Activated CD4-positive, CD25-positive, alpha-beta regulatory T cell treated with anti-CD3 and anti-CD28 coated beads, Interleukin-2, amount 50 U/mL, for 16 hours (primary cell): ENCODE results near the gene MRPS10.
"Not testable (repeated sequence)": the region's sequence is repeated elsewhere in the genome, so short reads cannot be mapped to it uniquely, and the experiment has no call there.

Experiments used
- DNase-seq: peaks from one replicate; pipeline ENCODE4 v3.0.0-alpha.2; 2020; ENCODE audit warnings: low read depth, low spot score

MRPS10 gene

DNA sequence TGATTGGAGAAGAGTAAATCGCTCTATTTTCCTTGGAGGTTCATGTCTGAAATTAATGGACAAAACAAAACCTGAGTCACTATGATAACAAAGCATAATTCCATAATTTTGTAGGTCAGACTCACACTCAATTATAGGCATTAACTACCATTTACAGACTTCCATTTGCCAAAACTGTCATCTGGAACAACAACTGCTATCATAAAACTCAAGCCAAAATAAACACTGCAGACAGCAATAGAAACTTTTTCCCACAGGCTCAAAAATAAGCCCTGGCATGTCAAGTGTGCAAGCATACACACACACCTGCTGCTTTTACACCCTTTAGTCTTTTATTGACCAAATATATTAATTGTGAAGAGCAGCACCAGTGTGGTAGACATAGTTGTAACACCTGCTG, 7.1 kb downstream of the MRPS10 start:
- DNase-seq: no peak

DNA sequence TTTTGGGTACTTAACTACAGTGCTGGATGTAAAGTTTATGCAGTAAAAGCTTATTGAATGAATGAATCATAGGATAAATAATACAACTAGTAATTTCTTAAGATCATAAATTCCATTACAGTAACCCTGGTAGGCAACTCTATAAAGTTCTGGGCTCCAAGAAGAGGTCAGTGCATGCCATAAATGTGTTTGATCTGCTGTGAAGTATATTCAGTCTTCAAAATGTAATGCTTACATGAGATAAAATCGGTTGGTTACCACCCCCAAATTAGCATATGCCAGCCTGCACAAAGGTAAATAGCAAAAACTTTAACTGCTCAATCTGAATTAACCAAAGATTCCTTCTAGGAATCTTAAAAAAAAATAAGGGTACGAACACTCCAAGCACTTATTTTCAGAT, 10.1 kb downstream of the MRPS10 start:
- not testable (repeated sequence) for DNase-seq

DNA sequence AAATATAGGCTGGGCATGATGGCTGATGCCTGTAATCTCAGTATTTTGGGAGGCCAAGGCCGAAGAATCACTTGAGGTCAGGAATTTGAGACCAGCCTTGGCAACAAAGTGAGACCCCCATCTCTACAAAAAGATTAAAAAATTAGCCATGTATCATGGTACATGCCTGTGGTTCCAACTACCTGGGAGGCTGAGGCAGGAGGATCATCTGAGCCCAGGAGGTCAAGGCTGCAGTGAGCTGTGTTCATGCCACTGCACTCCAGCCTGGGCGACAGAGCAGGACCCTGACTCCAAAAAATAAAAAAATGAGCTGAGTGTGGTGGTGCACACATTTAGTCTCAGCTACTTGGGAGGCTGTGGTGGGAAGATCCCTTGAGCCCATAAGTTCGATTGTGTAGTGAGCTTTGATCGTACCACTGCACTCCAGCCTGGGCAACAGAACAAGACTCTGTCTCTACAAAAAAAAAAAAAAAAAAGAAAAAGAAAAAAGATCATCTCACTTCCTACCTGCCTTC, 12.8 kb downstream of the MRPS10 start:
- DNase-seq: no peak

DNA sequence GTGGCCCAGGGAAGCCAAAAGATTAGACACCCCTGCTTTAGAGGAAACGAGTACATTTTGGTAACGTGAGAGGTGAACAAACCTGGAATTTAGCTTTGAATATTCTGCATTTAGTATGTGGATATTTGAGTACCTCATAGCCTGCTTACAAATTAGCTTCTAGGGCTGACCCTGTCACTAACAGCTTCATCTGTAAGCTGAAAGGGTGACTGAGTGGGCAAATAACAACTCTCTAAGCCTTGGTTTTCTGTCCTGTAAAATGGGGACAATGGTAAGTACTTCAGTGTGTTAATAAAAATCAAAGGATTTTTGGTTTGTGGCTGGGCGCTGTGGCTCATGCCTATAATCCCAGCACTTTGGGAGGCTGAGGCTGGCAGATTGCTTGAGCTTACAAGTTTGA, 14.5 kb downstream of the MRPS10 start:
- no peak for DNase-seq

DNA sequence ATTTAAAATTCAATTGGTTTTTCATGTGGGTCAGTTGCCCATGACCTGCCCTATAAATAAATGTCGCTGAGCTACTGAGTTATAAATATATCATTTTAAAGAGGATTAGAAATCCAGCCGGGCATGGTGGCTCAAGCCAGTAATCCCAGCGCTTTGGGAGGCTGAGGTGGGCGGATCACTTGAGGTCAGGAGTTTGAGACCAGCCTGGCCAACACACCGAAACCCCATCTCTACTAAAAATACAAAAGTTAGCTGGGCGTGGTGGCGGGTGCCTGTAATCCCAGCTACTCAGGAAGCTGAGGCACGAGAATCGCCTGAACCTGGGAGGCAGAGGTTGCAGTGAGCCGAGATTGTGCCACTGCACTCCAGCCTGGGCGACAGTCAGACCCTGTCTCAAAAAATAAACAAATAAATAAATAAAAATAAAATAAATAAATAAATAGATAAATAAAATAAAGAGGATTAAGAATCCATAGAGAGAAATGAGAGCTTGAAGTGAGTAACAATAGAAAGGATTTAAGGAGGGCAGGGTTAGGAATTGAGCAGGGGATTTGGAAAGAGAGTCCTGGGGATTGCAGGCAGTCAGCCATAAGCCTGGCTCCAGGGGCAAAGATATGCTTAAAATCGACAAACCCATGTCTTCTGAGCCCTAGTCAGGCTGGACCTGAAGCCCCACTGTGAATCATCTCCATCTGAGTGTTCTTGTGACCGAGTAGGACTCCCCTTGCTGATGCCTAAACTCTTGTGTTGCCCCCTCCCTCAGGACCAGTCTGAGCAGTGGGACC, 15.3 kb downstream of the MRPS10 start:
- DNase-seq: not testable (repeated sequence)

DNA sequence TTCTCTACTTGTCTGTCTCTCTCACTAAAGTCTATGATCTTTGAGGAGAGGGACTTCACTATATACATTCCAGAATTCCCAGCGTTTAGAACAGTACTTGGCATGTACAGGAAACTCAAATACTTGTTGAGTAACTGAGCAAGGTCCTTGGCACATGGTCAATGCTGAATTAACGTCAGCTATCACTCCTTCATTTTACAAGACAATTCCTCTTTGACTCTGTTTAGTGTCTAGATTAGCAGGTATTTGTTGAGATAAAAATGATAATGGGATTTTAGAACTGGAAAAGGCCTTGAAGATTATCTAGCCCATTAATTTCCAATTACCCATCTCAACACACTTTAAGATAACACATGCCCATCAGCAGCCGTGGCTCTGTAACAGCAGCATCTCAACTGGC, 16.3 kb downstream of the MRPS10 start:
- no peak for DNase-seq

DNA sequence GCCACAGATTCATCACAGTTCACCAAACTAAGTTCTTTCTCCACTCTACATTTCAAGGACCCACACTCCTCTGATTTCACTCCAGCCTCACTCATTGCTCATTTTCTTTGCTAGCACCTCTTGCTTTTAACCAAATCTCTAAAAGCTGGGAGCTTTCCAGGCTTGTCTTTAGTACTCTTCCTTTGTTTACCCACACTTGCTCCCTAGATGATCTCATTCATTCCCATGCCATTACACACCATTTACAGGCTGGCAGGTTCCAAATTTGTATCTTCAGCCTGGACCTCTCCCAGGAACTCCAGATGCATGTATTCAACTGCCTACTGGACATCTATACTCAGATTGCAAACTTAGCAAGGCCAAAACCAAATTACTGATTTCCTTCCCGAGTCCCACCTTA, 17.6 kb downstream of the MRPS10 start:
- DNase-seq: no peak

DNA sequence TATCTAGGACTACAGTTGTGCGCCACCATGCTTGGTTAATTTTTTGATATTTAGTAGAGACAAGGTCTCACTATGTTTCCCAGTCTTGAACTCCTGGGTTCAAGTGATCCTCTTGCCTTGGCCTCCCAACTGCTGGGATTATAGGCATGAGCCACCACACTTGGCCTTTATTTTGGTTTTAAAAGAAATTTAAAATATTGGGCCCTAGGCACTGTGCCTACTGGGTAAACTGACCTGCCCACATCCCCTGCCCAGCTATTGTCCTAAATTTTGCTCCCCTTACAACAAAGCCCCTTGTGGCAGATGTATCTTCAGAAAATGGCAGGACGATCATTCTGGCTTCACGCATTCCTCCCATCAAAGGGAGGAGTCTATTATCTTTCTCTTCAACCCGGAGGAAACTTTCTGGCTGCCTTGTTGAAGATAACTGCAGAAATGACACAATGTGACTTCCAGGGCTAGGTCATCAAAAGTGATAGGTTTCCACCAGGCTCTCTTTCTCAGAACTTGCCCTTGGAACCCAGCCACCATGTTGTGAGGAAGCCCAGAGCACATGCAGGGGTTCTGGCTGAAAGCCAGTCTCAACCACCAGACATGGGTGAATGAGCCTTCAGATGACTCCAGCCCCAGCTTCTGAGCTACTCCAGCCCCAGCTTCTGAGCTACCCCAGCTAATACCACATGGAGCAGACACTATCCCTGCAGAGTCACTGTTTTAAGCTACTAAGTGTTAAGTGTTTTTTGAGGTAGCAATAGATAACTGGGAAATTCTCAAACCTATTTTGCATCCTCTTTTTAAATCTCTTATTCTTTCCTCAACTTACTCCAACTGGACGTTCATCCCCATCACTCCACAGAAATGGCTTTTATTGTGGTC, 18.3 kb downstream of the MRPS10 start:
- no peak for DNase-seq

DNA sequence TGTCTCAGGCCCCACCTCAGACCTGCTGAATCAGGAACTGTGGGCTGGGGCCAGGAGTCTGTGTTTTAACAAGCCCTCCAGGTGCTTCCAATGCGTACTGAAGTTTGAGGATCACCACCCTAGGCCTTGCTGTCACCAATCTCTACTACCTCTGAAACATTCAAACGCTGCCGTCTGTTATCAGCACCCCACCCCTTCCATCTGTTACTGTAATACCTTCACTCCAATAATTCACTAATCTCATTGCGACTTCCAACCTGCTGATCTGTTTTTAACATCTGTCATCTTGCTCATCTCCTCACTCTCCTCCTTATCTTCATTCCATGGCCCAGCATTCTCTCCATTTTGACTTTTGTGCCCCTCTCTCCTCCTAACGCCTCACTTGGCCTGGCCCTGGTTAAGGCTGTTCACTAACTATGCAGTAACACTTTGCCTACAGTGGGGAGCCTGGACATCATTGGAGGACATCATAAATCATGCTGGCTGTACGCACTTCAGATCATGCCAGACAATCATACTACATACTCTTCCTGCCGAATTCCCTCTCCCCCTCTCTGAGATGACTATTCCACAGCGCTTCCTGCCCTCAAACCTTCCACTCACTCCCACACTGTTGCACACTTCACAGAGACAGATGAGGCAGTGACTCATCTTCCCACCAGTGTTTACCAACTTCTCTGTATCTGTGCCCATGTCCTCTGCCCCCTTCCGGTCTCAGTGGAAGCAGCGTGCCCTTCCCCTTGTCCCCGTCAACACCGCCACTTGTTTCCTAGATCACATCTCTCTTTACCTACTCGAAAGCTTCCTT, 19.9 kb downstream of the MRPS10 start:
- DNase-seq: no peak

DNA sequence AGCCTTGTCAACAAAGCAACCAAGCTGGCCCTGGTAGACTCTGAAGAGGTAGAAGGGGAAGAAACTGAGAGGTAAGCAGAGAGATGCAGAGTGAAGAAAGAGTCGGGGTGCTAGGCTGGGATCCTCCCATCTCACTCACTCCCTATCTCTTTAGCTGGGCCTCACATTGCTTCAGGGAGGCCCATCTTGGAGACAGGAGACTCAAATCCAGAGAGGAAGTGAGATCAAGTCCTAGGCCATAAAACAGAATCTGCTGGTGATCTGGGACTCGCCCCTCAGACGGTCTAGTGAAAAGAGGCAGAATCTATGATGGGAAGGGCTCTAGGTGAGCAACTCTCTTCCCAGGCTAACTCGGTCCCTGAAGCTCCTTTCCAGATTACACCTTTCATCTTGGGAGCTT, 22.2 kb downstream of the MRPS10 start:
- no peak for DNase-seq

DNA sequence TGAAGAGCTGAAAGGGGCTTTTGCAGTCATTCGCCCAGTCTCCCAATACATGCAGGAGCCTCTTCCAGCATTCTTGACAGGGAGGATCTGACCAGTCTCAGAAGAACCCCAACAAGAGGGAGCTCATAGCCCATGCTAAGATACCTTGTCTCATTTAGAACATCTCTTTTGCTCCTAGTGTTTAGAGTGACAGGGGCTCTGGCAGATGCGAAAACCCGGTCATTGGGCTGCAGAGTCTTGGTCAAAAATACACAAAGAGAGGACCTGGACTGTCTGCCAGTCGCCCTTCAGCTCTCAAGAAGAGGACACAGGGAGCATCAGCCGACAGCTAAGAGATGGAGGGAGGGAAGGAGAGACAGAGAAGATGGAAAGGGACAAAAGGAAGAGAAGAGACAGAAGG, 23.6 kb downstream of the MRPS10 start:
- no peak for DNase-seq

DNA sequence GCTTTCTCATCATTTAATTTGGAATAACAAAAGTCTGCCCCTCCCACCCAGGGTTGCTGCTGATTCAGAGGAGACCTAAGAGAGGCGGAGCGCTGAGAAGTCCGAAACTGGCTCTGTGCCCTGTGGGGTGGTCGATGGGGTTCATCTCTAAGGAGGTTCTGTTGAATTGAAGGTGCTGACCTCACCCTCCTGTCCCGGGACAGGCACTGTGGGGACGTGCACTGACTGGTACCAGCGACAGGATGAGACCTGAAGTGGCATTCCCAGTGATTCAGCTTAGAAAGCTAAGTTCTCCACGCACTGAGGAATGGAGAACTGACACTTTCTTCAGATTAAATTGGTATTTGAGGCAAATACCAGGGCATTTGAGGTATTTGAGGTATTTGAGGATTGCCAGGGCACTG, 24.2 kb downstream of the MRPS10 start:
- no peak for DNase-seq

DNA sequence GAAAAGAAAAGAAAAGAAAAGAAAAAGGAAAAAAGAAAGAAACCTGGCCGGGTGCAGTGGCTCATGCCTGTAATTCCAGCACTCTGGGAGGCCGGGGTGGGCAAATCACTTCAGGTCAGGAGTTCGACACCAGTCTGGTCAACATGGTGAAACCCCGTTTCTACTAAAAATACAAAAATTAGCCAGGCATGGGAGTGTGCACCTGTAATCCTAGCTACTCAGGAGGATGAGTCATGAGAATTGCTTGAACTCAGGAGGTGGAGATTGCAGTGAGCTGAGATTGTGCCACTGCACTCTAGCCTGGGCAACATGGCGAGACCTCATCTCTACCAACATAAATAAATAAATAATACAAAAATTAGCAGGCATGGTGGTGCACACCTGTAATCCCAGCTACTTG, 25.3 kb downstream of the MRPS10 start:
- DNase-seq: not testable (repeated sequence)

DNA sequence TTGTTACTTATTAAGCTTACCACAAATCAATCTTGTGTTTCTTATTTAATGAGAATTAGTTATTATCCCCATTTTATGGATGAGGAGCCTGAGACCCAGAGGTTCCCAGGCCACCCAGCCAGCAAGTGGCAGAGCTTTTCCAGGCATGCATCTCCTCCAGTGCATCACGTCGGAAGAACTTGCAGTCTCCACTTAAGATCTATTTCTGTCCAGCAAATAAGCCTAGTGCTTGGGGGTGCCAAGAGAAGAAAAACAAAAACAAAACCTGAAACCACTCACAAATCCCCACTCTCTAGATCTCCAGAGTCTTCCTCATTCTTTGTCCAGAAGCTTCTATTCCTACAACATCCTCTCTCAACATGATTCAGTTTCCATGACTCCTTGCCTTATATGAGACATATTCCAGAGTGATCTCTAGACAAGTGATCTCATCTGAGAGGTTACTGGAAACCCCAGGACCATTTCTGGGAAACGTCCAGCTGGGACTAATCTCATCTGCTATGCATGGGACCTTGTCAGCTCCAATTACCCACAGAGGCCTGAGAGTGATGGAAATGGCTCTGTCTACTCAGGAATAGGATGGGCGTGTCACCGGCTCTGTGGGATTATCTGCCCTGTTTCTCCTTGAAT, 27.0 kb downstream of the MRPS10 start:
- DNase-seq: no peak

DNA sequence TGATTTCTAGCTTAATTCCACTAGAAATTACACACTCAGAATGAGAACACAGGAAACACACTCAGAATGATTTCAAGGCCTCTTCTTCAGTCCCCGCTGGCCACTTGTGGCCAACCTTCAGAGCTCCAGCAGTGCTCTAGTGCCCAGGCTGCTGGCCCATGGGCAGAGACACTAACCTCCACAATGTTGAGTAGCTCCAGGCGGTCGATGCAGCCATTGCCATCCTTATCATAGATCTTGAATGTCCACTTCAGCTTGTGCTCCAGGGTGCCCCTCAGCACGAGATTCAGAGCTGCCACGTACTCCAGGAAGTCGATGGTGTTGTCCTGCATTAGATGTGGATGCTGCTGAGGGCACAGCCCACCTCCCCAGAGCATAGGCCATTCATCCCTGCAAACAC, 29.3 kb downstream of the MRPS10 start:
- no peak for DNase-seq

DNA sequence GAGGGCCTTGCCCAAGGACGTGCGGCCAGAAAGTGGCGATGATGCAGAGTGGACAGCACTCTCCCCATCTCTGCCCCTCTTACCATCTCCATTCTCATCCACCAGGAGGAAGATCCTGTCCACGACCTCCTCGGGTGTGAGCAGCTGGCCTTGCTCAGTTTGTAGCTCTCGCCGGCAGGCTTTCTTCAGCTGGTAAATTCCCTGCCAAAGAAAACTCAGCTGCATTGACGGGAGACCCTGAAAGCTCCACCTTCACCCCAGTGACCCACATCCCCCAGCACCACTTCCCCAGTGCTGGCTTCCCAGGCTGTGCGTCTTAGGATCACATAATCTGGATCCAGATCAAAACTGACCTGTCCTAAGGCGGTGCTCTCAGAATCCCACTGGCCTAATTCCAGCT, 32.1 kb downstream of the MRPS10 start:
- no peak for DNase-seq

DNA sequence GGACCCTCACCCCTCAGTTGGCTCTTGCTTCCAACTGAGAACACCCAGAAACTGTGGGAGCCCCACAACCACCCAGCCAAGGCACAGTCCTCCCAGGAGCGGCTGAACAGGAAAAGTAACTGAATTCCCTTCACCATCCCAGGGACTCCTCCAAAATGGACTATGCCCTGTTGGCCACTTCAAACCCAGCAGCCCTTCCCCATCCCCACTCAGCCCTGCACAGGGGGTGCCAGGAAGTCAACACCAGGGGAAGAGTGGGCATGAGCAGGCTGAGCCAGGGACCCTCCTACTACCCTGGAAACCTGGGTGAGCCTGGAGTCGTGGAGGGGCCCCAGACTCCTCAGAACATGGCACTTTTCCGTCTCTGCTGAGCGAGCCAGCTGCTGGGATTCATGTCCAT, 33.2 kb downstream of the MRPS10 start:
- DNase-seq: no peak

DNA sequence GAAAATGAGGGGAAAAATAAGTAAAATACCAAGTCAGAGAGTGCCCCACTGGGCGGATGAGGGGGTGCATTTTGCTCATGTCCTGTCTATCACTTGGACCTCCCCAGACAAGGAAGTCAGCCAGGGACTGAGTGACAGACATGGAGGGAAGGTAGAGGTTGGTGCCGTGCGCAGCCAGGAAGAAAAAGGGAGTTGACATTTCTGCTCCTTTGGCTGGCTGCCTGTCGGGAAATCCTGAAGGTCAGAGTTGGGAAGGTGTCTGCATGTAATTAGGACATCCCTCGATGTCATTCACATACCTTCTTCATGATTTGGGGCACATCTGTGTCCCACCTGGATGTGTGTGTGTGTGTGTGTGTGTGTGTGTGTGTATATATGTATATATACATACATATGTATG, 35.6 kb downstream of the MRPS10 start:
- no peak for DNase-seq

DNA sequence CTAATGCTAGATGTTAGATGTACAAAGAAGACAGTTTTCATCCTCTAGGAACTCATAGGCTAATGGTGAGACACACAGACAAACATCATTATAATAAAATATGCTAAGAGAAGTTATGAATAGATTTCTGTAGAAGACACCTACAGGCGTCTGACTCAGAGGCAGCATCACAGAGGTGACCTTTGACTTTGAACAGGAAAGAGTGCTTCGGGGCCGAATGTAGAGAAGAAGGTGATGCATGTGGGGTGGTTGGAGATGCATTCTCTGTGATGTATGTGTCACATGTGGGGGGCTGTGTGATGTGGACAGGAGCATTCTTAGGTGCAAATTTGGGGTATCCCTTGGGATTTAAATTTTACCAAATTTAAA, 37.7 kb downstream of the MRPS10 start:
- DNase-seq: no peak

DNA sequence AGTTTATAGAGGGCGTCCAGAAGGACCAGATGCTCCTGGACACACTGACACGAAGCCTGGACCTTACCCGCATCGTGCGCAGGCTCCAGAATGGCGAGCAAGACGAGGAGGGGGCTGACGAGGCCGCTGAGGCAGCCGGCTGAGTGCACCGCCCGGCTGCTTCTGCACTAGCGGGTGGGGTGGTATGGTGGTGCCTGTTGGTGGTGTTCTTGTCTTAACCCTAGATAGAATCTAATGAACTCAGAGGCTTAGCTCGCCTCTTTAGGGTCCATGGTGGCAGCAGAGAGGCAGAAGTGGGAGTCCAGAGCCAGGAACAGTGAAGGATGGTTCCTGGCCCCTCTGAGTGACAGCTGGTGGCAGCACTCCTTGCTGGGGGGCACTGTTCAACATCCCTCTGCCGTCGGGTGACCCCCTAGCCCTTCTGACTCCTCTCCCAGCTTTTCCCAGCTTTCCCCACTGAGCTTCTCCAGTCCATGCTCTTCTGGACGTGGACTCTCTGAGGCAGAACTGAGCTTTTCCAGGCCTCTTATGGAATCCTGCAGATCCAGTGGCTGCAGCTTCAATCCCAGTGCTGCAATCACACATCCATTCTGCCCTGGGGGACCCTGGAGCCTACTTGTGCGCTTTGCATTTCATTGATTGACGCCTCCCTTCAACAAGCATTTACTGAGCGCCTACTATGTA, 38.3 kb downstream of the MRPS10 start:
- no peak for DNase-seq
